Immature natural killer cell (primary cell): Measurements from ENCODE around the gene ACAD9. TPM values are rescaled to one million over a fixed set of nuclear protein-coding genes. Genes with fewer than 3 reads are reported as not detected.

Source experiments
- DNase-seq, 3 donors: peaks; one replicate each; pipeline ENCODE4 v3.0.0; 2022; ENCODE audit warnings: mixed read lengths in 1 of 3
- H3K27ac Mint-ChIP-seq, 6 donors: one replicate each; pipeline ENCODE4 v1.8.0; 2020; ENCODE audit warnings: mixed read lengths in 6 of 6, mild to moderate bottlenecking in 5 of 6, inconsistent platforms in 4 of 6, moderate library complexity in 3 of 6
- H3K27me3 Mint-ChIP-seq, 3 donors: one replicate each; pipeline ENCODE4 v1.8.0; 2020 to 2021; ENCODE audit warnings: low read depth in 3 of 3, mild to moderate bottlenecking in 3 of 3, mixed read lengths in 3 of 3, moderate library complexity in 3 of 3, inconsistent platforms in 1 of 3
- H3K36me3 Mint-ChIP-seq, 3 donors: one replicate each; pipeline ENCODE4 v1.8.0; 2020; ENCODE audit warnings: mixed read lengths in 3 of 3, inconsistent platforms in 2 of 3, mild to moderate bottlenecking in 2 of 3
- H3K4me1 Mint-ChIP-seq, 2 donors: one replicate each; pipeline ENCODE4 v1.8.0; 2020; ENCODE audit warnings: inconsistent platforms in 2 of 2, mild to moderate bottlenecking in 2 of 2, mixed read lengths in 2 of 2, moderate library complexity in 1 of 2
- H3K4me3 Mint-ChIP-seq, 5 donors: one replicate each; pipeline ENCODE4 v1.8.0; 2020; ENCODE audit warnings: mild to moderate bottlenecking in 5 of 5, mixed read lengths in 5 of 5, inconsistent platforms in 3 of 5, moderate library complexity in 3 of 5
- H3K9me3 Mint-ChIP-seq, 6 donors: one replicate each; pipeline ENCODE4 v1.8.0; 2020; ENCODE audit warnings: mild to moderate bottlenecking in 6 of 6, mixed read lengths in 6 of 6, inconsistent platforms in 4 of 6, moderate library complexity in 3 of 6
- polyA plus RNA-seq, 3 donors: library from polyadenylated mRNA; unstranded; fragments of 300-500 nt; fragmentation: Illumina TruSeq; gene quantifications; one replicate each; pipeline ENCODE4 v1.2.3, GENCODE V29; 2021

ACAD9 gene
- polyA plus RNA-seq, 3 donors from 2014 or later, result 11.8 to 18.9 (median 16.4) TPM

DNA sequence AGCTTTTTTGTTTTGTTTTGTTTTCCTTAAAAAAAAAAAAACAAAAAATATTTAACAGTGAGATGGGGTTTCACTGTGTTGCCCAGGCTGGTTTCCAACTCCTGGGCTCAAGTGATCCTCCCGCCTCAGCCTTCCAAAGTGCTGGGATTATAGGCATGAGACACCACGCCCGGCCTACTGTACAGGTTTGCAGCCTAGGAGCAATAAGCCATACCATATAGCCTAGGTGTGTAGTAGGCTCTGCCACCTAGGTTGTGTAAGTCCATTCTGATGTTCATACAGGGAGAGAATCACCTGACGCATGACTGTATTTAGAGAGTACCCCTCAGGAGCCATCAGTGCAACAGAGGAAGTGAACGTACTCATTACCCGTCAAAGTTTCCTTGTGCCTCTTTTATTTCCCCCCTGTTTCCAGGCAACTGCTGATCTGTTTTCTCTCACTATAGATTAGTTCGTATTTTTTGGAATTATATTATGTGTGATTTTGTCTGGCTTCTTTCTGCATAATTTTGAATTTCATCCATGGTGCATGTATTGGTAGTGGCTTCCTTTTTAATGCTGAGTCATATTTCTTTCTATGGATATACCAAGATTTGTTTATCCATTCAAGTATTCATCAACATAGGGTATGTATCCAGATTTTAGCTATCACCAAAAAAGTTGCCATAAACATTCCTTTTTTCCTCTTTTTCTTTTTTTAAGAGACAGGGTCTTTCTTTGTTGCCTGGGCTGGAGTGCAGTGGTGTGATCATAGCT, 9.9 kb downstream of the ACAD9 start:
- Mint-ChIP-seq H3K27me3 (no peaks in the 10 kb centered on the region), H3K4me3 (no peak overlapping the region), H3K4me1 (peaks cover 0 to 4% of the 10 kb centered on the region in 2 donors), H3K36me3 (peaks cover 4 to 17% (median 9%) of the 10 kb centered on the region in 3 donors), H3K9me3 (no peaks in the 10 kb centered on the region), H3K27ac (no peak overlapping the region)
- no peak for DNase-seq

GRCh38 chr3:128895843-128896697, 16.6 kb downstream of the ACAD9 start:
- H3K27ac Mint-ChIP-seq, result peak overlapping the region in 1 of 6 donors; percentile 40

DNA sequence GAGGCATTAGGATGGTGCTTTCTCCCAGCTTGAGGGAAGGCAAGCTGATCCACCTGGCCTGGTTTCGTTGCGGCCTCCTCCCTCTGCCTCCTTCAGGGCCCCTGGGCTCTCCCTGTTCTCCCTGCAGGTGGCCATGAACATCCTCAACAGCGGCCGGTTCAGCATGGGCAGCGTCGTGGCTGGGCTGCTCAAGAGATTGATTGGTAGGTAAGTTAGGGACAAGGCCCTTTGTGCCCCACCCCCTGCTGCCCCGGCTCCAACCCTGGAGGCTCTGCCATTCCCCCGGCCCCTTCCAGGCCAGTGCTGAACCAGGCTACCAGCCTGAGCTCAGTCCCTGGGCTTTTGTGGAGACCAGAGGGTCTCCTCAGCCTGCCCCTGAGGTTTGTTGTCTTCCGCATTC, 23.0 kb downstream of the ACAD9 start:
- no peak overlapping the region for H3K27ac Mint-ChIP-seq
- peaks cover 0 to 2% (median 1%) of the 10 kb centered on the region in 3 donors for H3K27me3 Mint-ChIP-seq
- peaks cover 11 to 52% (median 32%) of the 10 kb centered on the region in 3 donors for H3K36me3 Mint-ChIP-seq
- H3K4me1 Mint-ChIP-seq, result peaks cover 0 to 1% of the 10 kb centered on the region in 2 donors
- H3K4me3 Mint-ChIP-seq, result no peak overlapping the region
- DNase-seq, result no peak
- H3K9me3 Mint-ChIP-seq, result no peaks in the 10 kb centered on the region

More at GRCh38 chr3:128895843-128896697, 16.6 kb downstream of the ACAD9 start:
- Mint-ChIP-seq H3K36me3 (peaks cover 4 to 43% (median 32%) of the 10 kb centered on the region in 3 donors), H3K4me3 (no peak overlapping the region), H3K27me3 (no peaks in the 10 kb centered on the region), H3K4me1 (peaks cover 0 to 1% of the 10 kb centered on the region in 2 donors), H3K9me3 (no peaks in the 10 kb centered on the region)
- DNase-seq, result no peak

- H3K27ac Mint-ChIP-seq, result no peak overlapping the region
- H3K9me3 Mint-ChIP-seq, result no peaks in the 10 kb centered on the region
- H3K36me3 Mint-ChIP-seq, result peaks cover 11 to 48% (median 30%) of the 10 kb centered on the region in 3 donors
- DNase-seq, result no peak
- peaks cover 0 to 2% (median 1%) of the 10 kb centered on the region in 3 donors for H3K27me3 Mint-ChIP-seq
- no peak overlapping the region for H3K4me3 Mint-ChIP-seq
- H3K4me1 Mint-ChIP-seq, result peaks cover 0 to 1% of the 10 kb centered on the region in 2 donors
Observed at GRCh38 chr3:128903501-128903900, 24.1 kb downstream of the ACAD9 start.

DNA sequence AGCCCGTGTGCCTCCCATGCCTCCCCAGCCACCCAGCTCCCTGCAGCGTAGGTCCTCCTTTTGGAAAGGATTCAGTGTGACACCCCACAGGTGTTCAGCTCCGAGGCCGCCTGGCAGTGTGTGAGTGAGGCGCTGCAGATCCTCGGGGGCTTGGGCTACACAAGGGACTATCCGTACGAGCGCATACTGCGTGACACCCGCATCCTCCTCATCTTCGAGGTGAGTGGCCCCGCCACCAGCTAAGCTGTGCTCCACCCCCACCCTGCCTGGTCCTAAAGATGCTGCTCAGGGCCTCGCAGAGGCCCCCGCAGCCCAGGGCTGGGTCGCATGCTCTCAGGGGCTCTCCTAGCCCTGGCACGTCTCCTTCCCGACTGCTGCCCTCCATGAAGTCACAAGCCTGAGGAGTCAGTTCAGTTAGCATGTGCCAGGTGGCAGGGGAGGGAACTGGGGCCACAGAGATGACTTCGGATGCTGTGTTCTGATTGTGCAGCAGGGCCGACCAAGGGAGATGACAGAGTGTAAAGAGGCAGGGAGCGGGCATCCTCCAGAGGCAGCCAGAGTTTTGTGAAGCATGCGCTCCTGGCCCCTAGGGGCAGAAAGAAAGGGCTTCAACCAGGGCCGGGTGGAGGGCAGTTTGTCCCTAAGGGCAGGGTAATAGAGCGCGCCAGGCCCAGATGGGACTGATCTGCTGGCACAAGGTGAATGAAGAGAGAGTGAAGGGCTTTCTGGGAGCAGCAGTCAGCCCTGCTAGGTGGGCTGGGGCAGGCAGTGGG, 26.8 kb downstream of the ACAD9 start:
- DNase-seq, result no peak
- no peaks in the 10 kb centered on the region for H3K4me1 Mint-ChIP-seq
- H3K27me3 Mint-ChIP-seq, result peaks cover 0 to 3% (median 2%) of the 10 kb centered on the region in 3 donors
- peak overlapping the region in 2 of 6 donors; percentile 5 to 78 for H3K27ac Mint-ChIP-seq
- peaks cover 11 to 29% (median 19%) of the 10 kb centered on the region in 3 donors for H3K36me3 Mint-ChIP-seq
- no peak overlapping the region for H3K4me3 Mint-ChIP-seq
- H3K9me3 Mint-ChIP-seq, result no peaks in the 10 kb centered on the region

DNA sequence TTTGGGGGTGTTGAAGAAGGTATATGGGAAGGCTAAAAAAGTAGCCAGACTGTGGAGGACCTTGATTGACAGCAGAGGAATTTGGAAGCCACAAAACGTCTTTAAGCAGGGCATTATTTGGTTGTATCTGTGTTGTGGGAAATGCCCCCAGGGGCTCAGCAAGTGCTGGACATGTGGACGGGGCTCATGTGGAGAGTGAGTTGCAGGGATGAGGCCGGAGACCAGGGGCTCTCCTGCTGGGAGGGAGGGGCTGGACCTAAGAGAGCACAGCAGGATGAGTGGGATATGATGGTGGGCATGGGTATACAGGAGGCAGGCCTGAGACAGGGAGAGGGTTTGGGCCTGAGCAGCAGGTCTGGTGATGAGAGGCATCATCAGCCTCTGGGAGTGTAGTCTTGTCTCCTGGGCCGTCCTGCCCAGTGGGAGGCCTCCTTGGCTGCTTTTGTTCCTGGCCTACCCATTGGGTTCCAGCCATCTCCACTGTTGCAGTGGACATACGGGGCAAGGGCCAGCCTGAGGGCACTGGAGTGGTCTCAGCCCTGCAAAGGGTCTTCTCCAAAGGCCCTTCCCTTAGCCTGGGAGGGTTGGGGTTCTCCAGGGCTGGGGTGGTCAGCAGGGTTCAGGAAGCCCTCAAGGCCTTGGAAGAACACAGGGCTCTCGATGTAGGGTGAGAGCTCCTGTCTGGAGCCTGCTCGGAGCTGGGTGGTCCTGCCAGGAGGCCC, 27.5 kb downstream of the ACAD9 start:
- Mint-ChIP-seq H3K36me3 (peaks cover 11 to 25% (median 15%) of the 10 kb centered on the region in 3 donors), H3K27ac (peak overlapping the region in 2 of 6 donors; percentile 5 to 78), H3K4me1 (no peaks in the 10 kb centered on the region), H3K27me3 (peaks cover 0 to 3% (median 2%) of the 10 kb centered on the region in 3 donors), H3K9me3 (no peaks in the 10 kb centered on the region), H3K4me3 (no peak overlapping the region)
- DNase-seq, result no peak

DNA sequence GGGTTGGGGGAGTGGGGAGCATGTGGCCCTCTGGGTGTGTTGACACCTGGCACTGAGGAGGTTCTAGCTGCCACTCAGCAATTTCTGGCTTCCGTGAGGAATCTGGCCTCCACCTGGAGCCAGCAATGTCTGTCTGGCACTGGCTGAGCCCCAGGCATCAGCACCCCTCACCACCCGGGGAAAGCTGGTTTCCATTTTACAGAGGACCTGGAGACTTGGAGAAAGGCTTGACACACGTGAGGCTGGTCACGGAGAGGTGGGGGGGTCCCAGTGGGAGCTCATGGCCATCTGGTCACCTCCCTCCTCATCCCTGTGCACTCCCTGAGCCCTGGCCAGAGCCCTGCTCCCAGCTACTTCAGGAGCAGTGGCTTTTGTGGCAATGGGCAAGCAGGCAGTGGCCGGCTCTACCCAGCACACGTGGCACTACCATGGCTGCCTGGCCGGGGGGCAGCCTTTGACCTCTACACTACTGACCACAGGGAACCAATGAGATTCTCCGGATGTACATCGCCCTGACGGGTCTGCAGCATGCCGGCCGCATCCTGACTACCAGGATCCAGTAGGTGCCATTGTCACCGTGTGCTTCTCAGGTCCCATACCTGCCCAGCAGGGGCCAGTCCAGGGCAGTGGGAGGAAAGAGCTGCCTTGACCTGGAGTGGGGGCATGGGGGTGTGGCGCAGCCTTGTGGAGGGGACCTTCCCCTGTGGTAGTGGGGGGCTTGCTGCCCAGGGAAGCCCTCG, 28.5 kb downstream of the ACAD9 start:
- Mint-ChIP-seq H3K4me1 (no peaks in the 10 kb centered on the region), H3K27me3 (peaks cover 0 to 3% (median 2%) of the 10 kb centered on the region in 3 donors), H3K9me3 (no peaks in the 10 kb centered on the region), H3K4me3 (no peak overlapping the region), H3K36me3 (peaks cover 16 to 34% (median 24%) of the 10 kb centered on the region in 3 donors), H3K27ac (no peak overlapping the region)
- DNase-seq, result no peak

GRCh38 chr3:128908951-128909350, 29.5 kb downstream of the ACAD9 start:
- no peak for DNase-seq
- Mint-ChIP-seq H3K9me3 (no peaks in the 10 kb centered on the region), H3K27ac (no peak overlapping the region), H3K4me3 (no peak overlapping the region), H3K36me3 (peaks cover 17 to 41% (median 24%) of the 10 kb centered on the region in 3 donors), H3K4me1 (no peaks in the 10 kb centered on the region), H3K27me3 (peaks cover 0 to 3% (median 2%) of the 10 kb centered on the region in 3 donors)

- DNase-seq, result no peak
- H3K27ac Mint-ChIP-seq, result no peak overlapping the region
- no peaks in the 10 kb centered on the region for H3K9me3 Mint-ChIP-seq
- H3K4me3 Mint-ChIP-seq, result no peak overlapping the region
- peaks cover 17 to 32% (median 17%) of the 10 kb centered on the region in 3 donors for H3K36me3 Mint-ChIP-seq
- peaks cover 0 to 3% (median 0%) of the 10 kb centered on the region in 3 donors for H3K27me3 Mint-ChIP-seq
- no peaks in the 10 kb centered on the region for H3K4me1 Mint-ChIP-seq
Observed at GRCh38 chr3:128910006-128910405, 30.6 kb downstream of the ACAD9 start.

DNA sequence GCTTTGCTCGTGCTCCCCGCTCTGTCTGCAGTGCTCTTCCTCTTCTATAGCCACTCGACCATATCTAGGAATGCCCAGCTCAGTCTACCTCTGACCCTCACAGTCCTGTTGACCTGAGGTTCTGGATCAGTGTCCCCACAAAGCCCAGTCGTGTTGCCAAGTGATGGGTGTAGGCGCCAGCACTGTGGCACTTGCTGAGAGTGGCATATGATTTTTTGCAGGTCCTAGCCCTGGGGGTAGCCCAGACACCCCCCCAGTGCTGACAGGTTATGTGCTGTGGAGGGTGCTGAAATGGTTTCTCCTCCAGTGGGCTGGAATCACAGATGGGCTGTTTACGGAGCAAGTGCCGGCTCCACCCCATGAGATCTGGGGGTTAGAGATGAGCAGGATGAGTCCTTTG, 32.5 kb downstream of the ACAD9 start:
- H3K27me3 Mint-ChIP-seq, result peaks cover 0 to 3% (median 0%) of the 10 kb centered on the region in 3 donors
- no peaks in the 10 kb centered on the region for H3K4me1 Mint-ChIP-seq
- peaks cover 10 to 24% (median 16%) of the 10 kb centered on the region in 3 donors for H3K36me3 Mint-ChIP-seq
- DNase-seq, result no peak
- H3K27ac Mint-ChIP-seq, result no peak overlapping the region
- H3K4me3 Mint-ChIP-seq, result no peak overlapping the region
- no peaks in the 10 kb centered on the region for H3K9me3 Mint-ChIP-seq

GRCh38 chr3:128914966-128915645, 35.7 kb downstream of the ACAD9 start:
- DNase-seq, result no peak
- Mint-ChIP-seq H3K27ac (no peak overlapping the region), H3K4me1 (no peaks in the 10 kb centered on the region), H3K4me3 (no peak overlapping the region), H3K27me3 (peaks cover 0 to 1% (median 0%) of the 10 kb centered on the region in 3 donors), H3K36me3 (peaks cover 15 to 34% (median 19%) of the 10 kb centered on the region in 3 donors), H3K9me3 (peaks cover 0 to 2% (median 0%) of the 10 kb centered on the region in 6 donors)

DNA sequence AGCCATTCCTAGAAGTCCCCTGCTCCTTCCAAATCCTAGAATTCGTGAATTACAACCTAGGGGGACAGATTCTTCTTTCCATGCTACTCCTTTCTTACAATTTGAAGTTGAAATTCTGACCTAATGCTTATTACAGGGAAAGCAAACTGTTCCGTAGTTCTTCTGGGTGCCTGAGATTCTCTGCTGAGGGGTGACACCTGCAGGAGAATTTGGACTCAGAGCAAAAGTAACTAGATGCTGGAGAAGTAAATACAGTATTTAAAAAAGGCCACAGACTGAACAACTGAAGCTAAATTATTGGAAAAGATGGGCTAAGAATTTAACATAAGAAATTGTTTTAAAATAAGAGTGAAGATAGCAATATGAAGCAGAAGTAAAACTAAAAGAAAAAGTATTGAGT, 37.9 kb downstream of the ACAD9 start:
- no peak for DNase-seq
- Mint-ChIP-seq H3K36me3 (peaks cover 14 to 28% (median 20%) of the 10 kb centered on the region in 3 donors), H3K4me1 (peaks cover 0 to under 1% of the 10 kb centered on the region in 2 donors)

More for the DNA sequence above, 37.9 kb downstream of the ACAD9 start:
- Mint-ChIP-seq H3K9me3 (peaks cover 0 to 3% (median 0%) of the 10 kb centered on the region in 6 donors), H3K27me3 (peaks cover 0 to under 1% (median 0%) of the 10 kb centered on the region in 3 donors), H3K27ac (peak overlapping the region in 4 of 6 donors; percentile 4 to 40 (median 22)), H3K4me3 (no peak overlapping the region)
